Measurements from ENCODE around the gene GPR26. TPM values are rescaled to one million over a fixed set of nuclear protein-coding genes. Genes with fewer than 3 reads are reported as not detected.

GPR26 gene
- total RNA-seq, 1 donor from 2014 or later, result not detected

DNA sequence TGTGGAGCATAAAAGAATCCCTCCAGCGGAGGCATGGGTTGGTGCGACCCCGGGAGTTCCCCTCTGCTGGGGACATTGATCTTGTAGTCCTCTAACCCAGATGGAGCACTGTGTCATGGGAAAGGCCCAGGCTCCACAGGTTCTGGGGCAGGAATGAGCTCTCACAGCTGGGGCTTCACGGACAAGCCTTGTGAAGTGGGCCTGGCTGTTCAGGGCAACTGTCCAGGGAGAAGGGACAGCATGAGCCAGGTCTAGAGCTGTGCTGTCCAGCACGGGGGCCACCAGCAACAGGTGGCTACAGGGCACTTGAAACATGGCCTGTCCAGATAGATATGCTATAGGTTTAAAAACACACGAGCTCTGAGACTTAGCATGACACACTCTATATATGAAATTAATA is 11.4 kb downstream of the GPR26 start:
- H3K4me1 ChIP-seq, result no peaks in the 10 kb centered on the region
- intact Hi-C loops (cut with DNase I), result no loop called here
- peaks cover 5% of the 10 kb centered on the region for H3K27me3 ChIP-seq (ENCODE audit: low read depth)
- DNase-seq, result no peak
- ATAC-seq, result no peak
- no peak overlapping the region for H3K27ac ChIP-seq
- no peaks in the 10 kb centered on the region for H3K36me3 ChIP-seq
- TF ChIP-seq, protein P1, sequence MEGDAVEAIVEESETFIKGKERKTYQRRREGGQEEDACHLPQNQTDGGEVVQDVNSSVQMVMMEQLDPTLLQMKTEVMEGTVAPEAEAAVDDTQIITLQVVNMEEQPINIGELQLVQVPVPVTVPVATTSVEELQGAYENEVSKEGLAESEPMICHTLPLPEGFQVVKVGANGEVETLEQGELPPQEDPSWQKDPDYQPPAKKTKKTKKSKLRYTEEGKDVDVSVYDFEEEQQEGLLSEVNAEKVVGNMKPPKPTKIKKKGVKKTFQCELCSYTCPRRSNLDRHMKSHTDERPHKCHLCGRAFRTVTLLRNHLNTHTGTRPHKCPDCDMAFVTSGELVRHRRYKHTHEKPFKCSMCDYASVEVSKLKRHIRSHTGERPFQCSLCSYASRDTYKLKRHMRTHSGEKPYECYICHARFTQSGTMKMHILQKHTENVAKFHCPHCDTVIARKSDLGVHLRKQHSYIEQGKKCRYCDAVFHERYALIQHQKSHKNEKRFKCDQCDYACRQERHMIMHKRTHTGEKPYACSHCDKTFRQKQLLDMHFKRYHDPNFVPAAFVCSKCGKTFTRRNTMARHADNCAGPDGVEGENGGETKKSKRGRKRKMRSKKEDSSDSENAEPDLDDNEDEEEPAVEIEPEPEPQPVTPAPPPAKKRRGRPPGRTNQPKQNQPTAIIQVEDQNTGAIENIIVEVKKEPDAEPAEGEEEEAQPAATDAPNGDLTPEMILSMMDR (IDR thresholded peaks at IDR 0.05), result no peak
- no peaks in the 10 kb centered on the region for H3K9me3 ChIP-seq
- no peak overlapping the region for H3K4me3 ChIP-seq

DNA sequence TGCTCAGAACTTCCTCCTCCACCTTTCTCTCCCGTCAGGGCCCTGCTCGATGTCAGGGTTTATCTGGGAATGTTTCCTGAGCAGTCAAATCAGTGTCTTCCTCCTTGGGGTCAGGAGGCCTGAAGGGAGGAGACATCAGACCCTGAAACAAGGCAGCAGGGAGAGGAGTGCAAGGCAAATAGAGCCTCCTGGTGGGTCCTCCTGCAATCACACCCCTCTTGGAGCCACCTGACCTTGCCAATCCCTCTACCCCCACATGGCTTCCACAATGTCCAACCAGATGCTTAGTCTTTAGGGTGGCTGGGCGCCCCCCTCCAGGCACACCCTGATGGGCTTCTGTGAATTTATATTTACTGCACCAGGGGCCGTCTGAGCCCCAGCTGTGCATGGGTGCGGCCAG is 12.2 kb downstream of the GPR26 start:
- no peak for ATAC-seq
- Histone ChIP-seq H3K27ac (no peak overlapping the region), H3K4me3 (no peak overlapping the region), H3K36me3 (no peaks in the 10 kb centered on the region), H3K4me1 (no peaks in the 10 kb centered on the region), H3K9me3 (no peaks in the 10 kb centered on the region), H3K27me3 (ENCODE audit: low read depth) (peaks cover 5% of the 10 kb centered on the region)
- TF ChIP-seq, protein P1 (IDR thresholded peaks at IDR 0.05), result no peak
- no peak for DNase-seq
- intact Hi-C loops (cut with DNase I), result no loop called here

DNA sequence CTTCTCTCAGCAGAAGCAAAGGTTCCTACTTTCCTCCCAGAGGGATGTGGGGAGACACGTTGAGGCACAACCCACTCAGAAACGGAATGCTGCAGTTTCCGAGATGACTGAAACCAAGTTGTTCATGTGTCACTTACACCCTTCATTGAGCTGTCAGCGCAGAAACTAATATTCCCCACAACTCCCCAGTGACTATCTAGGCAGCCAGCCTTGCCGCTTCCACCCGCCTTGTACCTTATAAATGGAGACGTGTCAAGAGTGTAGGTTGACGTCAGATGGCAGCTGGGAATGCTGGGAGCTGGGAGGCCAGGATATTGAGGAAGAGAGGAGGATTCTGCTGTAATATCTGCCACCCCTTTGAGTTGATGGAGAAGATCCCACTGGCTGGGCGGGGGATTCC is 15.1 kb downstream of the GPR26 start:
- no peak for DNase-seq
- H3K27ac ChIP-seq, result no peak overlapping the region
- no peaks in the 10 kb centered on the region for H3K9me3 ChIP-seq
- TF ChIP-seq, protein P1 (IDR thresholded peaks at IDR 0.05), result no peak
- intact Hi-C loops (cut with DNase I), result no loop called here
- no peaks in the 10 kb centered on the region for H3K36me3 ChIP-seq
- no peak overlapping the region for H3K4me3 ChIP-seq
- H3K27me3 ChIP-seq (ENCODE audit: low read depth), result peaks cover 3% of the 10 kb centered on the region
- no peak for ATAC-seq
- no peaks in the 10 kb centered on the region for H3K4me1 ChIP-seq

DNA sequence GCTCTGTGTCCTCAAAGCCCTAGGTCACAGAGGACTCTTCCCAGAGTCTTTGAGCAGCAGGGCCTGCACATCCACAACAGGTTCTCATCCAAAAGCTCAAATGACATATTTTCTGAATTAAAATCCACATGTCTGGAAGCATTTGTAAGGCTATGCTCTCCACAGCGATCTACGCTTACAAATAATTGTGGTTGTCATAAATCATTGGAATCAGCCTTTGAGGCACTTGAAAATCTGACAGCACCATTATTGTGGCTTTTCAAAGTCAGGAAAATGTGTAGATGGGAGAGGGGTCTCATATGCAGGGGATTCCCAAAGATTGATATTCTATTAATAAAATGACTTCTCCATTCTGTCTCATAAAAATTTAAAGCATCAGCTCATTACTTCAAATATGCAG is 16.3 kb downstream of the GPR26 start:
- peaks cover 3% of the 10 kb centered on the region for H3K27me3 ChIP-seq (ENCODE audit: low read depth)
- no peaks in the 10 kb centered on the region for H3K4me1 ChIP-seq
- H3K9me3 ChIP-seq, result no peaks in the 10 kb centered on the region
- TF ChIP-seq, protein P1 (IDR thresholded peaks at IDR 0.05), result no peak
- no peaks in the 10 kb centered on the region for H3K36me3 ChIP-seq
- DNase-seq, result no peak
- H3K4me3 ChIP-seq, result no peak overlapping the region
- H3K27ac ChIP-seq, result no peak overlapping the region
- intact Hi-C loops (cut with DNase I), result no loop called here
- ATAC-seq, result no peak

DNA sequence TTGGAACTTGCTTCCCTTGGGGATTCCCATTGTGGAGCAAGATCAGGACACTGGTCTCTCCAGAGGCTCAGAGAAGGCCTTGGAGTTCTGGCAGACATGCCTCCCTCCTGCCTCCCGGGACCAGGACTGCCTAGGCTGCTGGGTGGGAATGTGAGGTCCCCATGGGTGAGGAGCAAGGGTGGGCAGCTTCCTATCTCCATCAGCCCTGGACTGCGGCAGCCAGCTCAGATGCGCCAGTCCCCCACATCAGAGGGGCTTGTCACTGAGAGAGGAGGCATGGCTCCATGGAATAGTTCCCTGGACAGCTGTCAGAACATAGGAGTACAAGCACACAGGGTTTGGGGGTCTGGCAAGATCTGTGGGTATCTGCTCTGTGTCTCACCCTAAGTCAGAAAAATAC is 17.3 kb downstream of the GPR26 start:
- no peak overlapping the region for H3K4me3 ChIP-seq
- no peak overlapping the region for H3K27ac ChIP-seq
- H3K27me3 ChIP-seq (ENCODE audit: low read depth), result peaks cover 3% of the 10 kb centered on the region
- intact Hi-C loops (cut with DNase I), result no loop called here
- TF ChIP-seq, protein P1 (IDR thresholded peaks at IDR 0.05), result no peak
- H3K36me3 ChIP-seq, result no peaks in the 10 kb centered on the region
- H3K9me3 ChIP-seq, result no peaks in the 10 kb centered on the region
- no peak for DNase-seq
- ATAC-seq, result no peak
- H3K4me1 ChIP-seq, result no peaks in the 10 kb centered on the region

DNA sequence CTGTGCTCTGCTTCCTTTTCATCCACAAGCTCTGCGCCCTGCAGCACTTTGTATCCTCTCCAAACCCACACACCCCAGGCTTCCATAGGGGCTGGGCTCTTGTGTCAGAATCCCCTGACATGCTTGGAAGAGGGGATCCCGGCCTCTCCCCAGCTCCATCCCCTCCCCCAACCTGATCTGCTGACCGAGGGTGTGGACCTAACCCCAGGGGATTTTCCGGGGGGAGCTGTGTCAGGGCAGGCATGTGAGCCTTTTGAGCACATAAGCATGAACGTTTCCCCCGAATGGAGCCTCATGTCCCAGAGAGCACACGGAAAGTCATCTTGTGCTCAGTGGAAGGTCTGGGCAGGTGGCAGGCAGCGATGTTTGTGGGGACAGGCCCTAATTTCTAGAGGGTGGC is 17.7 kb downstream of the GPR26 start:
- no peak overlapping the region for H3K4me3 ChIP-seq
- H3K27me3 ChIP-seq (ENCODE audit: low read depth), result peaks cover 3% of the 10 kb centered on the region
- DNase-seq, result no peak
- TF ChIP-seq, protein P1 (IDR thresholded peaks at IDR 0.05), result no peak
- no peak overlapping the region for H3K27ac ChIP-seq
- no peaks in the 10 kb centered on the region for H3K9me3 ChIP-seq
- no peaks in the 10 kb centered on the region for H3K4me1 ChIP-seq
- no peak for ATAC-seq
- no peaks in the 10 kb centered on the region for H3K36me3 ChIP-seq
- intact Hi-C loops (cut with DNase I), result no loop called here
